Measurements from ENCODE around the gene PAM16. TPM values are rescaled to one million over a fixed set of nuclear protein-coding genes. Genes with fewer than 3 reads are reported as not detected.

Gene PAM16
- total and polyA plus RNA-seq, 4 donors: 23.0 to 183 (median 58.7) TPM

GRCh38 chr16:4332083-4332482 is 19.0 kb downstream of the PAM16 start:
- DNase-seq (no peak), ATAC-seq (ENCODE audit: insufficient read depth, low FRiP score) (no peak)
- Histone ChIP-seq H3K4me3 (no peak overlapping the region), H3K4me1 (ENCODE audit: control insufficient read depth in 5 of 5, insufficient read depth in 5 of 5, low read length in 5 of 5) (peaks cover 0 to 17% (median 14%) of the 10 kb centered on the region in 5 donors), H3K27me3 (ENCODE audit: control insufficient read depth in 3 of 3, insufficient read depth in 3 of 3, low read length in 2 of 3) (no peaks in the 10 kb centered on the region), H3K36me3 (ENCODE audit: control insufficient read depth in 4 of 4, insufficient read depth in 4 of 4, low read length in 4 of 4) (peaks cover 0 to 20% (median 10%) of the 10 kb centered on the region in 4 donors), H3K27ac (ENCODE audit: low read depth in 1 of 2, low read length in 1 of 2) (no peak overlapping the region), H3K9me3 (ENCODE audit: control insufficient read depth in 4 of 4, insufficient read depth in 3 of 4, low read length in 3 of 4) (no peaks in the 10 kb centered on the region), H3K9ac (ENCODE audit: insufficient read depth in 1 of 2, low read length in 2 of 2) (no peak overlapping the region)
- TF ChIP-seq, protein P1, sequence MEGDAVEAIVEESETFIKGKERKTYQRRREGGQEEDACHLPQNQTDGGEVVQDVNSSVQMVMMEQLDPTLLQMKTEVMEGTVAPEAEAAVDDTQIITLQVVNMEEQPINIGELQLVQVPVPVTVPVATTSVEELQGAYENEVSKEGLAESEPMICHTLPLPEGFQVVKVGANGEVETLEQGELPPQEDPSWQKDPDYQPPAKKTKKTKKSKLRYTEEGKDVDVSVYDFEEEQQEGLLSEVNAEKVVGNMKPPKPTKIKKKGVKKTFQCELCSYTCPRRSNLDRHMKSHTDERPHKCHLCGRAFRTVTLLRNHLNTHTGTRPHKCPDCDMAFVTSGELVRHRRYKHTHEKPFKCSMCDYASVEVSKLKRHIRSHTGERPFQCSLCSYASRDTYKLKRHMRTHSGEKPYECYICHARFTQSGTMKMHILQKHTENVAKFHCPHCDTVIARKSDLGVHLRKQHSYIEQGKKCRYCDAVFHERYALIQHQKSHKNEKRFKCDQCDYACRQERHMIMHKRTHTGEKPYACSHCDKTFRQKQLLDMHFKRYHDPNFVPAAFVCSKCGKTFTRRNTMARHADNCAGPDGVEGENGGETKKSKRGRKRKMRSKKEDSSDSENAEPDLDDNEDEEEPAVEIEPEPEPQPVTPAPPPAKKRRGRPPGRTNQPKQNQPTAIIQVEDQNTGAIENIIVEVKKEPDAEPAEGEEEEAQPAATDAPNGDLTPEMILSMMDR (IDR thresholded peaks at IDR 0.05; ENCODE audit: control extremely low read depth, extremely low read depth): no peak
- WGBS, 2 donors: 90 to 94% methylated on average over 14 of the region's 14 CpGs

GRCh38 chr16:4330277-4330874 is 20.7 kb downstream of the PAM16 start:
- DNase-seq: peak; percentile 70 to 83 (median 80)
- Histone ChIP-seq H3K9me3 (ENCODE audit: control insufficient read depth in 4 of 4, insufficient read depth in 3 of 4, low read length in 3 of 4) (no peaks in the 10 kb centered on the region), H3K4me3 (no peak overlapping the region), H3K9ac (ENCODE audit: insufficient read depth in 1 of 2, low read length in 2 of 2) (no peak overlapping the region), H3K4me1 (ENCODE audit: control insufficient read depth in 5 of 5, insufficient read depth in 5 of 5, low read length in 5 of 5) (peaks cover 0 to 22% (median 16%) of the 10 kb centered on the region in 5 donors), H3K27me3 (ENCODE audit: control insufficient read depth in 3 of 3, insufficient read depth in 3 of 3, low read length in 2 of 3) (no peaks in the 10 kb centered on the region), H3K27ac (ENCODE audit: low read depth in 1 of 2, low read length in 1 of 2) (no peak overlapping the region), H3K36me3 (ENCODE audit: control insufficient read depth in 4 of 4, insufficient read depth in 4 of 4, low read length in 4 of 4) (peaks cover 0 to 15% (median 7%) of the 10 kb centered on the region in 4 donors)
- peak; percentile 49 for ATAC-seq (ENCODE audit: insufficient read depth, low FRiP score)
- TF ChIP-seq, protein P1 (IDR thresholded peaks at IDR 0.05; ENCODE audit: control extremely low read depth, extremely low read depth): peak; percentile 92
- WGBS, 2 donors: 43 to 49% methylated on average over 14 of the region's 14 CpGs

GRCh38 chr16:4328782-4329775 is 22.0 kb downstream of the PAM16 start:
- H3K27ac ChIP-seq (ENCODE audit: low read depth in 1 of 2, low read length in 1 of 2): peak overlapping the region; percentile 86 to 92
- DNase-seq: peak in 2 of 3 donors; percentile 49 to 67
- ATAC-seq (ENCODE audit: insufficient read depth, low FRiP score): no peak
- H3K36me3 ChIP-seq (ENCODE audit: control insufficient read depth in 4 of 4, insufficient read depth in 4 of 4, low read length in 4 of 4): peaks cover 0 to 9% (median 0%) of the 10 kb centered on the region in 4 donors
- WGBS, 2 donors: 48 to 55% methylated on average over 17 of the region's 17 CpGs
- TF ChIP-seq, protein P1 (IDR thresholded peaks at IDR 0.05; ENCODE audit: control extremely low read depth, extremely low read depth): no peak
- H3K4me3 ChIP-seq: no peak overlapping the region
- no peaks in the 10 kb centered on the region for H3K9me3 ChIP-seq (ENCODE audit: control insufficient read depth in 4 of 4, insufficient read depth in 3 of 4, low read length in 3 of 4)
- H3K9ac ChIP-seq (ENCODE audit: insufficient read depth in 1 of 2, low read length in 2 of 2): peak overlapping the region in 1 of 2 donors; percentile 25
- H3K27me3 ChIP-seq (ENCODE audit: control insufficient read depth in 3 of 3, insufficient read depth in 3 of 3, low read length in 2 of 3): no peaks in the 10 kb centered on the region
- H3K4me1 ChIP-seq (ENCODE audit: control insufficient read depth in 5 of 5, insufficient read depth in 5 of 5, low read length in 5 of 5): peaks cover 0 to 35% (median 27%) of the 10 kb centered on the region in 5 donors

All from lung (tissue), 12 donors.